GM21423 (cell line): ENCODE data around the gene ASTN1.

ENCODE experiments used
- ATAC-seq: cut with Tn5 transposase; IDR thresholded peaks from one replicate; pipeline ENCODE4 v1.9.1; 2021; ENCODE audit warnings: mild to moderate bottlenecking, moderate library complexity; ENCODE audit not compliant: unreplicated experiment

The ASTN1 gene

DNA sequence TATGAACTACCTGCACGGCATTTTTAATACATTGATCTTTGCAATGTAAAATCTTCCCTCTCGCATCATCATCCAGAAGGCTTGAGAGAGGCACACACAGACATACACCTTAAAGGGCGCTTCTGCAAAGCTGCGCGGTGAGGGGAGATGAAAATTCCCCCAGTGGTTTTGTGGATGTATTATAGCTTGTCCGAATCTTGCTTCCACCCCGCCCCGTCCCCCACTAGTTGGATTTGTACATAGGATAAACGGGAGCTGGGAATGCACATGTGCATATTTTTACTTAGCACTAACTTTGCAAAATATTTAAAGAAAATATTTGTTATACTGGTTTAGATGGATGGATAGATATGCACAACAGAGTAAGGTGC, 542 bp upstream of the ASTN1 start:
- no peak for ATAC-seq

- ATAC-seq, result no peak
These were observed 600 bp downstream of the ASTN1 start for GRCh38 chr1:177163844-177164379.

- ATAC-seq, result no peak
These were observed 2.3 kb downstream of the ASTN1 start for GRCh38 chr1:177162243-177162642.

GRCh38 chr1:177146499-177146898, 18.0 kb downstream of the ASTN1 start:
- no peak for ATAC-seq

DNA sequence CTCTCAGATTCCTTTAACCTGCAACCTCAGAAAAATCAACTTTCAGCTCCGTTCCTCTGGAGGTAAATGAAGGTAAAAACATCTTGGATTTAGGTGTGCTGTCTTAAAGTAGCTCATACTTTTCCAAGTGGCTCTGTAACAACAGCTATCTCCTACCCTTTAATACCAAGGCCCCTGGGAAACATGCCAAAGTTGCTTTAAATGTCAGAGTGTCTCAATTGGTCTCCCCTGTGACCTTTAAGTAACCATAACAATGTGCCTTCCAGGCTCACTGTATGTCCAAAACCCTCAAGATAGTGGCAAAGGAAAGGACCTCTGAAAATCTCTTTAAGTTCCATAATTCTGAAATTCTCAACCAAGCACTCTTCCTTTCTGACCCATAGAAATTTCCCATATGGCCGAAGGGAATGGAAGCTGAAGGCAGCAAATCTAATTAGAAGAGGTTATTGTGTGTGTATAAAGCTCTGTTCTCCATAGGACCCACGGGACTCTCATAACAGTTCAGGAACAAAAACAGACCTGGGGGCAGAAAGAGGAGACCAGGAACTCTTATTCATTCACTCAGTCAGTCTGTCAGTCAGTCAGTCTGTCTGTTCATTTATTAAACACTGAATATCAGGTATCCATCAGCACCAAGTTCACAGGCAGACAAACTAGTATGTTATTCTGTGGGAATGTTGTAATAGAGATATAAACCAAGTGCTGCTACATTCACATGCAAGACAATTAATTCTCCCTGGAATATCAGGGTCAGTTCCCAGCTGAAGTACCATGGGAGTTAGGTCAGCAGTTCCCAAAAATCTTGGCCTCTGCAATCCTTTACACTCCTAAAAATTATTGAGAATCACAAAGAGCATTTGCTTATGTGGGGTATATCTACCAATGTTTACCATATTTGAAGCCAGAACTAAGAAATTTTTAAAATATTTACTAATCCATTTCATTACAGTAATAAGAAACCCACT, 19.1 kb downstream of the ASTN1 start:
- no peak for ATAC-seq

- no peak for ATAC-seq
These were observed 21.7 kb downstream of the ASTN1 start for GRCh38 chr1:177142791-177143271.

- ATAC-seq, result no peak
These were observed 22.5 kb downstream of the ASTN1 start for GRCh38 chr1:177142010-177142409.

DNA sequence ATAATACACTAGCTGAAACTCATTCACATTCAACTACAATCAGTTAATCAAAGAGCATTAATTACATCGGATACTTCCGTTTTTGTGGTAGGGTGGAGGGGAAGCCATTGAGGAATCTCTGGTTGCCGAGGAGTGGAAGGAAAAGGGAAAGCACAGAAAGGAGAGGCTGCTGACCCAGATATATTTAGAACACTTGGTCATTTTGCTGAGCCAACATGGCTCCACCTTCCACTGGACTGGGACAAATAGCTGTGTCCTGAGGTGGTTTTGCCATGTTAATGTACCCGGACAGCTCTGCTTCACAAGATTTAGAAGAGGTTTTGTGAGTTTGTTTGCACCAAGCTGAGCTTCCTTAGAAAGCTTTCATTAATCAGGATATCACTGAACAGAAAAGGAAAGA, 26.2 kb downstream of the ASTN1 start:
- no peak for ATAC-seq

DNA sequence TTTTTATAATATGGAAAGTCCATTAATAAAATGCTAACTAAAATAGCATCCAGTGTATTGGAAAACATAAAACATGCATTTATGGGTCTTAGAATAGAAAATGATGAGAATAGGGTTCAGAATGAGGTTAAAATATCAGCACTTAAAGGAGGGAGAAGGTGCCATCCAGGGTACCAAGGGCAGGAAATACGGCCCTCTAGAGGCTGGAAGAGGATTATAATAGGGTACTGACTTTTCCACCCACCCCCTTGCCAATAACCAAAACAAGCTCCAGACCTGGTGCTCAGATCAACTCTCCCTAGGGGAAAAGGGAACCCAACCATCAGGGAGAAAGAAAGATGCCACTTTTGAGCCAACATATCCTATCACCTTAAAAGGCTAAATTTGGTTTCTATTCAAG, 26.7 kb downstream of the ASTN1 start:
- ATAC-seq, result no peak

DNA sequence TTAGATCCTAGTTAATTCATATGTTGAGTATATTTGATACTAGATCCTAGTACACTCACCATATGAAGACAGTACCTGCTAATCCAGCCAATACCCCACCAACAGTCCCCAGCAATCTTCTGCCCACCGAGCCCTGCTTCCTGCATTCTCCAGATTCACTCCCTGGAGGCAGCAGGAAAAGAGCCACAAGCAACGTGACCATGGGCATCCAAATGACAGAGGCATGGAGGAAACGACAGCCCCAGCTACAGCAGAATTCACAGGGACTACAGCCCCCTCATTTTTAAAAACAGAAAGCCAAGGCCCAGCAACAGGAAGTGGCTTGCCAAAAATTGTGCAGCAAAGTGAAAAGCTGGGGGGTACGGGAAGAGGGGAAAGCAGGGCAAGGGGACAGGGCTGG, 29.3 kb downstream of the ASTN1 start:
- ATAC-seq, result no peak

DNA sequence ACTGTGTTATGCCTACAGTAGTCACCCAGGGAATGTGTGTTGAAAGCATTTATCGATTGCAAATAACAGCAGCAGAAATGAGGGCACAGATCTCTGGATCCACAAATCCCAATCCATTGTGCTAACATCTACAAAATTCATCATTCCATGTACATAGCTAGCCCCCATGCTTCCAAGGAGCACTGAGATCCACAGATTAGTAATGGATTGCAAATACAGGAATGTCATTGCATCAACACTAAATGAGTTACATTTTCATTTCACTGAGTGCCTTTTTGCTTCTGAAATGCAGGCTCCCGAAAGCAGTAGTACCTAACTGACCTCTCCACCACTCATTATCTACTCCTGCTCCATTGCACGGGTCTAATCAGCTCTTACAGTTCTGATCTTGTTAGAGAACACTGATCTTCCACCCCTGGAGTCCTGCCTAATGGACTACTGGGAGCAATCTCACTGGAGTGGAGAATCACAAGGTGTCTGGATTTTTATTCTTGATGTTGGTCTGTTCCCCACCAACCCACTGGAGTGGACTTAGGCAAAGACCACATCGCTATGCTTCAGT, 30.5 kb downstream of the ASTN1 start:
- ATAC-seq, result no peak

DNA sequence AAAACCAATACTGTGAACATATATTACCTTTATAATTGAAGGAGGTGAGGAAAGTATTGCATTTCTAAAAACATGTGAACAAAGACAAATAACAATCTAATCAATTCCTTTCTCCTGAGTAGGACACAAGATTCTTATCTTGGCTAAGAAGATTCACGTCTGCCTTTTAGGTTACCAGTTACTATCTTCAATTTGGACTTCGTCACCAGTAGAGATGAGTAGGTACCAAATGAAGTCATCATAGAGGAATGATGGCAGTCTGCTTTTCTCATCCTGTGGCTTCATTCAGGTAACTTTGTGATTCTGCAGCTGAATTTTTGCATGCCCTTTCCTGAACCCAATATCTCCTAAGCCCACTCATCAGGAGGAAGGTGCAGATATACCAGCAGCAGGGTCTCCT, 32.4 kb downstream of the ASTN1 start:
- ATAC-seq, result no peak

DNA sequence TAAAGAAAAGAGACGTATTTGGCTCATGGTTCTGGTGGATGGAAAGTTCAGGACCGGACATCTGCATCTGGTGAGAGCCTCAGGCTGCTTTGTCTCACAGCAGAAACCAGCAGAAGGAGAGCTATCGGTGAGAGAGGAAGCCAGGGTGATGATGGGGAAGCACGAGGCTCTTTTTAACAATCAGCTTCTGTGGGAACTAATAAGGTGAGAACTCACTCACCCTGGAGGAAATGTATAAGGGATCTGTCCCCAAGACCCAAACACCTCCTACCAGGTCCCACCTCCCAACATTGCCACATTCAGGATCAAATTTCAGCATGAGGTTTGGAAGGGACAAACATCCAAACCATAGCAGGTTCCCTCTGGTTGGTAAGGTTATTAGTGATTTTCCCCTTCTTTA, 32.8 kb downstream of the ASTN1 start:
- no peak for ATAC-seq

GRCh38 chr1:177130451-177130945, 34.0 kb downstream of the ASTN1 start:
- ATAC-seq, result no peak

- ATAC-seq, result no peak
These were observed 35.7 kb downstream of the ASTN1 start for GRCh38 chr1:177128665-177129281.

DNA sequence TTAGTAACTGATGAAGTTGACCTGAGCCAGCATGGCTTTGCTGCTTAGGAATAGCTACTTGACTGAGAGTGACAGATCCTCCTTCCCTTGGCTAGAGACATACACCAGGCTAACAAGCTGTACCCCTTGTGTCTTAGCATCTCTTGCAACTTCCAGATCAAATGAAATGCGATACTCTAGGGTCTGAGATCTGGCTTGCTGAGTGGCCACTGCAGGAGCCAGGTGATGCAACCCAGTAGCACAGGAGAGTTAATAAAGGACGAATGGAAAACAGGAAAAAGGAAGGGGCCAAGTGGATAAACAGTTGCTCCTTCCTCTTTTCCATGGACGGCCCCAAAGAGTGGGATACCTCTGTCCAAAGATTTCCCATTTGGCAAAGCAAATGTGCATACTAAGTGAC, 38.2 kb downstream of the ASTN1 start:
- ATAC-seq, result no peak

GRCh38 chr1:177124577-177125278, 39.8 kb downstream of the ASTN1 start:
- no peak for ATAC-seq

DNA sequence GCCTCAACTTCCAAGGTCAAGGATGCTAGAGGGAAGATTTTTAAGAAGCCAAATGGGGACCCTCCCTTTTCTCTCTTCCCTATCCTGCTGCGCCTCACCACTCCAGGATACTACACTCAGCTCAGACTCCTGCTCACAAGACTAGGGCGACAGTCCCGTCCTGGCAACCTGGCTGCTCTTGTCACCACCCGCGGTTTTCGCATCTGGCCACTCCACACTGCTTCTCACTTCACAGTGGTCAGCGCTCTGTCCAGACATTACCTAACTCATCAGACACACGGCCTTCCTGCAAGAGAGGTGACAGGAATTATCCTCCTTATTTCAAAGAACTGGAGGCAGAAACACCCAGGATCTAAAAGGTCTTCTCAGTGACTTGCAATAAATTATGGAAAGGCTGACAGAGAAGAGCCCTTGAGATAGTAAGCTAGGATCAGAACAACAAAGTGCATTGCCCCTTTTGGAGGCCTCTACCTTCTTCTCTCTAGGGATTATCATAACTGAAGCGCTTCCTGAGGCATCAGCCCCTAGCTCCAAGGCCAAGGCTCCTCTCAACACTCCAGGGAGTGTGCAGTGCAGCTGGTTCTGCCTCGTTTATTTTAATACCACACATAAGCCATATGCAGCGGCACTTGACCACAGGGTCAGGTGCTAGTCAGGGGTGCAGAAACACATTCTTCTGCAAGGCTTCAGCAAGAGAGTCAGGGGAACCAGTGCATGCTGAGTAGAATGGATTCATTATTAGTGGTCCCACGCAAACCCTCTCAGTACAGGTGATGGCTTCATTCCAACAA, 41.9 kb downstream of the ASTN1 start:
- no peak for ATAC-seq

GRCh38 chr1:177119311-177119710, 45.2 kb downstream of the ASTN1 start:
- ATAC-seq, result no peak

DNA sequence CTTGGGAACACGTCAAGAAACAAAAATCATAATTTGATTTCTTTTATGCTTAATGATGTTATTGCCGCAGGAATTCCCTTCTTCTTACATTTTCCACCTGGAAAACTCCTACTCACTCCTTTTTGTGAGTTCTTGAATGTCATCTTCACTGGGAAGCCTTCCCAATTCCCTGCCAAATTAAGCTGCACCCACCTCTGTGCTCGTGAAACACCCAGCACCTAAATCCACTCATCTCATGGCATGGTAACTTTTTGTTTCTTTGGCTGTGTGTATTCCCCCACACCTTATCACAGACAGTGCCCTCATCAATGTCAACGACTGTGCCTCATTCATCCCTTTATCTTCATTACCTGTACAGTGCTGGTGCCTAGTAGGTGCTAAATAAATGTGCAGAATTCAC, 45.6 kb downstream of the ASTN1 start:
- no peak for ATAC-seq
